HG03103 (cell line): ENCODE data around the gene MEIS2.
"Not testable (repeated sequence)": the region's sequence is repeated elsewhere in the genome, so short reads cannot be mapped to it uniquely, and the experiment has no call there.

ENCODE experiments used
- ATAC-seq: cut with Tn5 transposase; IDR thresholded peaks from one replicate; pipeline ENCODE4 v1.9.1; 2021; ENCODE audit warnings: low read depth; ENCODE audit not compliant: unreplicated experiment

Gene MEIS2

DNA sequence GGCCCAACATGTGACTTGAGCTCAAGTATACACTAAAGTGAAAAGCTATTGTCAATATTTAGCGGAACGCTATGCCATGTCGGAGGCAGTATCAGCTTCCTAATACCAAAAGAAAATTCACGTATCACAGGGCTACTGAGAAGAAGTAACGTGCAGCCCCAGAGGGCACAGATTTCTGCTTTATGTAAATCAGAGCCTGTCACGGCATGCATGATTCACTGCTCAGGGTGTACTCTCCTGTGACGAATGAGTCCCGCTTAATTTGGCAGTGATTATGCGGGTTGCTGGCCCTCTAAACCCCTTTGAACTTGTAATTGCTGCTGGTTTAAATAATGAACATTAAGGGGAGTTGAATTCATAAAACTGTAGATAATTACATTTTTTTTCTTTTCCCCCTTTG, 85.3 kb downstream of the MEIS2 start:
- no peak for ATAC-seq

DNA sequence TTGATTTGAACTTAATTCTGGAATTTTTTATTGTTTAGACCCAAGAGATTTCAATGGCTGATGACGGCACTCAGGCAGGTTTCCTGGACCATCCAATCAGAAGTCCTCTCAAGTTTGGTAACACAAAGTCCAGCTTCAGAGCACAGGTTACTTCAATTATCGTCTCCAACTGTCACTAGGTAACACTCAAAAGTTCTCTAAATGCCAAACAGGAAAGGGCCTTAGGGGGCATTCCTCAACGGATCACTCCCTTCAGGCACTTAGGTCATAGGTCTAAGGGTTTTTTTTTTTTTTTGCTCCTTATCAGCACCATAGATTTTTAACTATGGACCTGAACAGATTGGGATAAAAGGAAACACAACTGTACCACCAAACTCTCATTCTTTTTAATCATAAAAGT, 85.8 kb downstream of the MEIS2 start:
- no peak for ATAC-seq

DNA sequence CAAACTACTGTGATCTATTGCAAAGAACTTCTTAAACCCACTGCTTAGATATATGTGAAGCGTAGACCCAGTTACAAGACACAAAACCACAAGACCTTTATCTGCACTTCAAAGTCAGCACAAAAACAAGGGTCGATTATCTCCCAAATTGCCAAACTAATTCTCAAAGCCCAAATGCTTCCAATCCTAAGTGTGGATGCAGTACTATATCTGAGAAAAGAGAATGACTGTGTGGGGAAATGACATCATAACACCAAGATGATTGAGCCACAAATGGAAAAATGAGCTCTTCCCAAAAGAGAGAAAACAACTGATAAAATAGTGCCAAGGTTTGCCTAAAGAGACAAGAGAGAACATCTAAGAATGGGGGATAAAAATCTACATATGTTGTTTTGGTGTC, 86.2 kb downstream of the MEIS2 start:
- ATAC-seq, result no peak

DNA sequence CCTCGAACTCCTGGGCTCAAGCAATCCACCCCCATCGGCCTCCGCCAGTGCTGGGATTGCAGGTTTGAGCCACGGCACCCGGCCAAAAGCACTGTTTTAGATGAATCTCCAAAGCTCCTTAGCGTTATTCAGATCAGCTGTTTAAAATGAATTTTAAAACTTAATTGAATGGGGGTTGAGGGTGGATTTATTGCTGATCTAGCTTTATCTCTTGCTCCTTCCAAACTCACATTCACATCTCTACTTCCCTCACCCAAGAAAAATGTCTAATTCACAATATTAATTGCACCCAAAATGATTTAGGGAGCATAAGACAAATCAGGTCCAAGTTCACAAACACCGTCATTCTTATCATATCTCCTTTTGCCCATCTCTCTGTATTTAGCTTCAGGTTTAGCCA, 89.8 kb downstream of the MEIS2 start:
- no peak for ATAC-seq

DNA sequence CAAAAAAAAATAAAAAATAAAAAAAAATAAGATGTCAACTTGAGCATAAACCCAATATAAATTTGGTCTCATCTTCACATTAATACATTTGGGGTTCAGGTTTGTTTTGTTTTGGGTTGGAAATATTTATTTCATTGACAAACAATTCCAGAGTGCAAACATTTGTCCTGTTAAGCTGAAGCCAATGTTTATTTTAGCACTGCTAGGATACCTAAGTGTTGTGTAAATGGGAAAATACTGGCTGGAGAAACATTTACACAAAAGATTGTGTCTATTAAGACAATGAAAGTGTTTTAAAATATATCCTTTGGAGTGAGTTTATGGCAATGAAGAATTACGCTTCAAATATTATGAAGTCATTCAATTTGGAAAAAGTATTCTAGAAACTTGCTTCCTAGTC, 91.1 kb downstream of the MEIS2 start:
- ATAC-seq, result no peak

DNA sequence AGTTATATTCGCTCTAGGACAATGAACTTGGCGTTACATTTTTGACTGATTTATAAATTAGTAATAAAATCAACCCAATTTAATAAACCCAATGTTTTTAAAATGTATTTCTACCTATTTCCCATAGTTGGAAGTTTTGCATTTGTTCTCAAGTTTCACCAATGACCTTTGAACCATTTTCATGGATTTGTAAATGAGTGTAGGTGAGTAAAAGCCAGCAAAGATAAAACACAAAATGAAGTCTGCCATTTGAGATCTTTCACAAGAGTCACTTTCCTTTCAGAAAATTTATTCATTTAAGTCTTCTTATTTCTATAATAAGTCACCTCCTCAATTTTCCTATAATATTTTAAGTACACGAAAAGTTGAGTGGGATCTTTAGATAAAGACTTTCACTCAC, 92.1 kb downstream of the MEIS2 start:
- no peak for ATAC-seq

DNA sequence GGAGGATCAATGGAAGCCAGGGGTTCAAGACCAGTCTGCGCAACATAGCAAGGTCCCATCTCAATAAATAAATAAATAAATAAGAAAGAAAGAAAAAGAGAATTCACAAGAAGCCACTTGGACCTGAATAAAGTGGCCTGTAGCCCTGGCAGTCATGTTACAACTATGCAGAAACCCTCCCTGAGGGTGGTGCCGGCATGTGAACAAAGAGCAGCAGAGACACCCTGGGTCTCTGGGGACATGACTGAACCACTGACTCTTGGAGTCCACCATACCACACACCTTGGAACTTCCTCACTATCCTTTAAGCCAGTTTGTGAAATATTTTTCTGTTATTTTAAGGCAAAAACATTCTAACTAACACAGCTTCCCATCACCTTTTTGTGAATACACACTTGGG, 93.0 kb downstream of the MEIS2 start:
- no peak for ATAC-seq

DNA sequence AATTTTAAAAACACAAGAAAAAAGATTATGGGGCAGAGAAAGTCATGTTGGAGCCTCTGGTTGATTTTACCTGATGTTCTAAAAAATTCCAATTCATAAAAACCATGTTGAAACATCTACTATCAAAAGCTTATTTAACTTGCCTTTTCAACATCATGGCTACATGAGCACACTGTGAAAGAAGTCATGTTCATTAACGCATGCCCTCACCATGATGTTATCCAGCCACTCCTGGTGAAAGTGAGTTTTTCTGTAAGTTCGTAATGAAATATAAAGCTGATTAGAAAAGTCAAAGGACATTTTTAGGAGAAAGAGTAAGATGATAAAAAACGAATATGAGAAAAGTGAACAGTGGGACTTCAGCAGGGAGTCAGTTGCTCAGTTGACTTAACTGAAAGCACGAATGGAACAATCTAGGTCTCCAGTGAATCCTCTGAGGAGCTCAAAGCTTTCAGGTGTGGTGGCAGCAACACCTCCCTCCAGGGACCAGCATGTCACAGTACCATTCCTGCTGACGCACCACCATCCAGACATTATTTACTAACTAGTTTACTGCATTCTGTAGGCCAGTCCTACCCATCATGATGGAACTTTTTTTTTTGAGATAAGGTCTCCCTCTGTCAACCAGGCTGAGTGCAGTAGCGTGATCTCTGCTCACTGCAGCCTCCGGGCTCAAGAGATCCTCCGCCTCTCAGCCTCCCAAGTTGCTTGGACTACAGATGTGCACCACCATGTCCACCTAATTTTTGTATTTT, 95.2 kb downstream of the MEIS2 start:
- ATAC-seq, result no peak

DNA sequence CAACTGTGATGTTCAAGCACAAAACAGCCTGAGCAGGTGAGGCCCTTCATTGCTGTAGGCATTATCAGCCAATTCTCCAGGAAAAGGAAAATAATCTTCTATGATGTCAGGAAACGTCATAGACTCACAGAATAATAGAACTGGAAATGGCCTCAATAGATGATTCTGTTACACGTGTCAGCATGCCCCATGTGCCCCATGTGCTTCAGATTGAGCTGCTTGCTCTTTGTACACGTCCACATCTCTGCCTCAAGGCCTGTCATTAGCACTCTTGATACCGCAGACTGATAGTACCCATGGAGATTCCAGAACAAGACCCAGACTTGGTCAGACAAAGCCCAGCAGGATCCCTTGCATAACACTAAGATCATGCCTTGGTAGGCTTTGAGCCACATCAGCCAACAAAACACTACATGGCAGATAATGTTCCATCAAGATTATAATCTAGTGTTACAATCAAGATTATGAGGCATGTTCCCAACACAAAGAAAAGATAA, 95.9 kb downstream of the MEIS2 start:
- no peak for ATAC-seq

DNA sequence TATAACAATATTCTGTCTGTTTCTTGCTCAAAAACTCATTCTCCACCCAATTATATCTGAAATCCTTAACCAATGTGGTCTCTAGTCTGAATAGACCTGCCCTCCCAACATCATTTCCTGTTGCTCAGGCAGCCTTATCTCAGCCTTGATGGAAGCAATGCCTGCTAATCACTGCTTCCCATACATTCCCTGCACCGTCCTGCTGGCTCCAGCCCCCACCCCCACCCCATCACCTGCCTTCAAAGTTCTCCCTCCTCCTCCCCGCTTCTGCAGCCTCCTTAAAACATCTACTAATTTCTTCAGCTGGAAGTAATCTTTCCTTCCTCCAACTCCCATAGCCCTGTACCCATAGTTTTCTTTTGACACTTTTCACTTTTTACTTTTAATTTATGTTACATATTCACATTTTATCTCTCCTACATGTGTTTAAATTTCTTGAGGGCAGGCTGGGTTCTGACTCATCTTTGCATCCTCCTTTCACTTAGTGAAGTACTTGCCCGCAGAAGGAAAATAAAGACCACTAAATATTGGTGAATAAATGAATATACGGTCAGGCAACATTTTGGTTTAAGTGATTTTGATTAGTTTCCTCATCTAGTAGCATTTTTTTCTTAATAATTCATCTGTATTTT, 98.2 kb downstream of the MEIS2 start:
- ATAC-seq, result no peak

DNA sequence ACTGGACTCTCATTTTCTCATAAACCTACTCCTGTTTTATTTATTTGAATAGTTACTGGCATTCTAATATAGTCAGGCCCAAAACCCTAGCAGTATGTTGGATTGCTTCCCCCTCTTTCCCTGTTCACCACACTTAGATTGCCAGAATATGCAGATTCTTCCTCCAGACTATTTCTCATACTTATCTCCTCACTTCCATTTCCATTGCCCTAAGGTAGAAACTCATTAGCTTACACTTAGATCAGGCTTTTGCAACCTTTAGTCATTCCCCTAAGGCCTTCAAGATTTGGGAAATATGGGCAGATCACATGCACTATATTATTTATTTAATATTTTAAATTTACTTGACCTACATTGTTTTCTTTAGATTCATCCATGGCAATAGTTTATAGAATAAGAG, 98.9 kb downstream of the MEIS2 start:
- ATAC-seq, result no peak

DNA sequence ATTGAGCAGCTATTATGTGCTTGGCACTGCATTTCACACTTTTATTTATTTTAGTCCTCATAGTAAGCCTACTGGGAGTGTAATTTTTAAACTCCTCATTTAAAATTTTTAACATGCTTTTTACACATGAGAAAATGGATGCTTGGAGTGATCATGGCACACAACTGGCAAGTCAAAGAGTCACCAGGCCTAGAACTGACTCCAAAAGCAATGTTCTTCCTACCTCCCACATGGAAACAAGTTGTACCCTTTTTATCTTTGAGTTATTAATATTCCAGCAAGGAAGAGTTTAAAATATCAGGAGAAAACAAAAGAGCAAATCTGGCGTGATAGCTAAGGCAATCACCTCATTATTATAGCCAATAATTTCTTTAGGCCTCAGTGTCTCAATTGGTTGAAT, 100.6 kb downstream of the MEIS2 start:
- no peak for ATAC-seq

DNA sequence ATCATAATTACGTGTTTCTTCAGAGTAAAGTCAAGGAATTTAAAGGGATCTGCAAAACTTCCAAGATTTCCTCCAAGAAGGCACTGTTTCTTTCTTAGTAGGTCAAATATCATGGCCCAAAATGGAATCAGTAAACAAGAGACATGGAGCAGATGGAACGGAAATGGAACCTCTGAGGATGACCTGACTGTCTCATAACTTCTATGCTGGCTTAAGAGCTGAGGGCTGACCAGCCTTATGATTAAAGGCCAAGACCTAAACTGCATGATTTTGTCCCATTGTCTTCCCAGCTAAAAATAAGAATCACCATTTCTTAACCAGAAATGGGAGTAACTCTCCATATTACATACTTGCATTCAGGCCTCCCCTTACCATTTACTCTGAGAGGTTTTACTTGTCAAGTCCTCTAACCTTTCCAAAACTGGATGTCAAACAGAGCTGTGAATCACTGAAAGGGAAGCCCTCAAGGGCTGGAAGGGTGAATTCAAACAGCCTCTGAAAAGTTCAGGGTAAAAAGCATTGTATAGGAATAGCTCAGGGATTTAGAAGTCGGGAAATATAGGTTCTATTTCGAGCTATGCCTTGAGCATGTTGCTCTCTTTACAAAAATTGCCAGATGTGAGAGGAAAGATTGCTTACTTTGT, 103.7 kb downstream of the MEIS2 start:
- ATAC-seq, result no peak

DNA sequence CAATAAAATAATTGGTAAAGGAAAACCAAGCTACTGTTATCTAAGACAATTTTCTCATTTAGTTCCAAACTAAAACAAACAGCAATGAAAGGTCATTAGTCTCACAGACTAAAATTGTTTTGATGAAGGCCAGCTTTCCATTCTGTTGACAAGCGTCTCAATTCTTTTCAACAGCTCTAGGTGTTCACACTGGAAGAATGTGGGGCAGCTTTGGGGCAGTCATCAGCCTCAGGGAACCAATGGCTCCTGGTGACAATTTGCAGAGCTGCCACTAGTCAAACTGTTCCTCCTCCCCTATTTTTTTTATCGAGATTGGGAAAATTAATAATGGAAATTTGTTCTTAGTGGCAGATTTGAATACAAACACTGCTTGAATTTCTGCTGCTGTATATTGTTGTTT, 104.2 kb downstream of the MEIS2 start:
- ATAC-seq, result no peak

DNA sequence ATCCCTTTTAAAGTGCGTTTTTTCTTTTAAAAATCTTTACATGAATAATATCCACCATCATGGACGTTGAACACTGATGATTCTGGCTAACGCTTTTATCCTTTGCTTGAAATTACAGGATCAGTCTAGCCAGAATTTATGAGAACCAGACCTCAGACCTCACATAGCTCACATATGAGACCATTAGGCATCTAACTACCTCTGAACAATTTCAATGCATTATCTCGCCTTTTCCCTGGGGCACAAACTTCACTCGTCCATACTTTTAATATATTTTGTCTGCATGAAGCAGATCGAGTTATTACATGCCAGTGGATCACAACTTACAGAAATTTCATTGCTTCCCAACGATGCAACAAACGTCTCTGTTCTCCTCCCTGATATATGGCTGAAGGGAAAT, 105.6 kb downstream of the MEIS2 start:
- no peak for ATAC-seq

DNA sequence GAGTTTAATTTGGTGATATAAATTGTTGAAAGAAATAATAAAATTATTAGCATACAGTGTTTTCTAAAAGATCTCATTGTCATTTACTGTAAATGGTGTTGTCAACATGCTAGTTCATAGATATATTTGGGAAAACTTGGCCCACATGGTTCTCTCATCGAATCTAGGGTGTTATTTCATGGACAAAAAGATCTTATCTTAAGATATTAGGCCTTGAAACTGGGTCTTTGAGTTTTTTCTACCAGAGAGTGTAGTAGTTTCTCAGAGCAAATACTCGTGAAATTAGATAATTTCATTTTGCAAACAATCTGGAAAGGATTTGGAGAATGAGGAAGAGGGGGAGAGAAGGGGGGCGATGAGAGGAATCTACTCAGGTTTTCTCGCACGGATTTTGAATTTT, 107.9 kb downstream of the MEIS2 start:
- no peak for ATAC-seq

DNA sequence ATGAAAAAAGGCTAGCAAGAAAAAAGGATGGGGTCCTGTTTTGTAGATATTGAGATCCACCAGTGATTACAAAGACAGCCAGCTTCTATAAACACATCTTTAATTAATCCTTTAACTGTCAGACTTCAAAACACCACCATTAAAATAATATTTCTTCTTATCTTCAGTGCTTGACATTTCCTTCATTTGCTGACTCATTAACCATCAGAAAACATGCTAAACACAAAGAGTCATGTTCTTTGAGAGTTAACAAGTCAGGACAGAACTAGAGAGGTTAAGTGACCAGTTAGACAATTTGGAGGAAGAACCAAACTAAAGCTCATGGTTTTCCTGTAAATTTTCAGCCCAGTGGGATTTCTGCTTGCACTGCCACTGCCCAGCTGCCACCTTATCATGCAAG, 111.4 kb downstream of the MEIS2 start:
- ATAC-seq, result no peak

DNA sequence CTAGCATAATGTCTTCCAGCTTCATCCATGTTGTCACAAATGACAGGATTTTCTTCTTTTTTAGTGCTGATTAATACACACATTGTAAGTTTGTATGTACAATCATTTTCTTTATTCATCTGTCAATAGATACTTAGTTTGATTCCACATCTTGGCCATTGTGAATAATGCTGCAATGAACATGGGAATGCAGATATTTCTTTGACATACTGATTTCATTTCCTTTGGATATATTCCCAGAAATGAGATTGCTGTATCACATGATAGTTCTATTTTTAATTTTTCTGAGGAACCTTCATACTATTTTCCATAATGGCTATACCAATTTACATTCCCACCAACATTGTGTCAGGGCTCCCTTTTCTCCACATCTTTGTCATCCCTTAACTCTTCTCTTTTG, 117.9 kb downstream of the MEIS2 start:
- ATAC-seq, result no peak

DNA sequence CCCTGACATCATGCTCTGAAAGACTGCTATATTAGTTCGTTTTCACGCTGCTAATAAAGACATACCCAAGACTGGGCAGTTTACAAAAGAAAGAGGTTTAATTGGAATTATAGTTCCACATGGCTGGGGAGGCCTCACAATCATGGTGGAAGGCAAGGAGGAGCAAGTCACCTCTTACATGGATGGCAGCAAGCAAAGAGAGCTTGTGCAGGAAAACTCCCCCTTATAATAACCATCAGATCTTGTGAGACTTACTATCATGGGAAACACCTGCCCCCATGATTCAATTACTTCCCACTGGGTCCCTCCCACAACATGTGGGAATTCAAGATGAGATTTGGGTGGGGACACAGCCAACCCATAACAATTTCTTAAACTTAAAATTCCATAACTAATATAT, 120.1 kb downstream of the MEIS2 start:
- not testable (repeated sequence) for ATAC-seq

DNA sequence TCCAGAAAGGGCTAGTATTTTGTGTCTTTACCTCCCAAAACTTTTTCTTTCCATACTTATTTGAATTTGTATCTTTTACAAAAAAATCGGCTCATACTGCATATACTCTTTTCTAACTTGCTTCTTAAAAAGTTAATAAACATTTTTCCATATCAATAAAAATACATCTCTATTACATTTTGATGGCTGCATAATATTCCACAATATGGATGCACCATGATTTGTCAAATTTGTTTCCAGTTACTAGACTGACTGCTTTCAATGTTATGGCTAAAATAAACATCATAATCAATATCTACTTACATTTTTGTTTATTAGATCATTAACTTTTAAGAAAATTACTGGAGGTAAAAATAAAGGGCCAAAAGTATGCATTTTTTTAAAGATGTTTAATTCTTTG, 121.7 kb downstream of the MEIS2 start:
- no peak for ATAC-seq

DNA sequence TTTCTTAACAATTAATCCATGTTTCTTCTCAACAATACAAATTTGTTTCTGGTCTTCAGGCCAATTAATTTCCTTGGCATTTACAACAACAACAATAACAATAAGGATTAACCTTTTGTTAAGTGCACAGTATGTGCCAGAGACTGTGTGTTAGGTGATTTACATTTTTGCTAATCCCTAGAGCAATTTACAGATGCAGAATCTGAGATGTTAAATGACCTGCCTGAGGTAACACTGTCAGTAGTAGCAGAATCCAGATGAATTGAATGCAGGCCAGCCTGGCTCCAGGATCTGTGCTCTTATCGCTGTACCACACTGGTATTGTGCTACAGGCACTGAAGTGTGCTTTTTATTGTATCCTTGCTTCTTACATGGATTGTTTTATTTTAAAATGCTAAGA, 122.2 kb downstream of the MEIS2 start:
- no peak for ATAC-seq

DNA sequence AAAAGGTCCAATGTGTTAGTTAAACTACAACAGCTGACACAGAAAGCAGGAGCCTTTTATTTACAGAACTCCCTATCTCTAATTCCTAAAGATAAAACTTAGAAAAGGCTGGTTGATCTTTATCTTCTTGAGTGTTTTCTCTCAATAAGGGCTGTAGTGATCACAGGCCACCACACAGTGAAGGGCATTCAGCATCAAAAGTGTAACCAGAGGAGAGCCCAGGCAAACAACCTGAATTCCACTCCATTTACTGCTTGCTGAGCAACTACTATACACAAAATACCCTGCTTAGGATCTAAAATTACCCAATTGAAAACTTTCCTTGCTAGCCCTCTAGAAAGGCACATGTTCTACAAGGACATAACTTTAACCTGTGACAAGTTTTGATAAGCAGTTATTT, 122.7 kb downstream of the MEIS2 start:
- ATAC-seq, result no peak
